ENCODE measurements around the gene SLC46A2. TPM values are rescaled to one million over a fixed set of nuclear protein-coding genes. Genes with fewer than 3 reads are reported as not detected.

The SLC46A2 gene
- total and polyA plus RNA-seq, 8 donors, result 0.26 to 13.0 (median 1.1) TPM

DNA sequence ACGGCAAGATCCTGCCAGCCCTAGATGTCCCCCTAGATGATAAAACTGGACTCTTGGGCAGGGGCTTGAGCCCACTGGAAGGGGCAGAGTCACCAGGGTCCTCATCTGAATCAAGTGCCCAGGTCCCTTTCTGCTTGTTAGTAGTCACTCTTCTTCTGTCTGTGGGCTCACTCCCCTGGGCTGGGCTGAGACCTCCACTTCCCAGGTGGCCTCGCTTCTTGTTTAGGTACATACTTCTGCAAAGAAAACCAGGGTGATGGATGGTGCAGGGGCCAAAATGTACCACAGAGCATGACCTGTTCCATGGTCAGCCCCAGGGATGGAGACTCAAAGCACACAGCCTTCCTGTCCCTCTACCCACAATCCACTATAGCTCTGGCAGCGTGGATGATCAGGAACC lies 845 bp upstream of the SLC46A2 start:
- no peaks in the 10 kb centered on the region for H3K36me3 ChIP-seq
- ATAC-seq (no peak), DNase-seq (no peak)
- no peak overlapping the region for H3K27ac ChIP-seq
- peaks cover 8 to 55% of the 10 kb centered on the region in 2 donors for H3K4me1 ChIP-seq
- TF ChIP-seq CTCF (IDR thresholded peaks at IDR 0.05), result no peak
- H3K9me3 ChIP-seq, result no peaks in the 10 kb centered on the region
- H3K27me3 ChIP-seq, result peaks cover 0 to 36% of the 10 kb centered on the region in 2 donors
- intact Hi-C loops (cut with DNase I), result no loop called here
- H3K4me3 ChIP-seq, result no peak overlapping the region

DNA sequence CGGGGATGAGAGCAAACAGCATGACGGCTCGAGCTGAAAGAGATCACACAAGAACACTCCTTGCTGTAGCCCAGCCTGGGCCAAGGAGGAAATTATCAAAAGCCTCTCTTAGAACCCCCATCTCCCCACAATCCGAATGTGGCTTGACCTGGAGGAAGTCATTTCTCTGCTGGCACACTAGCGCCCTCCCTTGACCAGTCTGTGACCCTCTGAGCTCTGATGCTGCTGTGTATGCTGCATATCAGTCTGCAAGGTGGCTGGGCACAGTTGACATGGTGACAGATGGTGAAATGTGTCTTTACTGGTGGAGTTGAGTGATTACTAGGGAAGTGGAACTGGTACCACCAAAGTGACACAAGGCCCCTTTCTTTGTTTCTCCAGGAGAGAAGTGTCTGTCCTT lies 3.3 kb downstream of the SLC46A2 start:
- peaks cover 0 to 32% of the 10 kb centered on the region in 2 donors for H3K27me3 ChIP-seq
- no peaks in the 10 kb centered on the region for H3K36me3 ChIP-seq
- no peak overlapping the region for H3K27ac ChIP-seq
- no peaks in the 10 kb centered on the region for H3K9me3 ChIP-seq
- peak in 1 of 2 donors; percentile 10 for TF ChIP-seq CTCF (IDR thresholded peaks at IDR 0.05)
- peaks cover 3 to 26% of the 10 kb centered on the region in 2 donors for H3K4me1 ChIP-seq
- ATAC-seq (peak; percentile 49), DNase-seq (no peak)
- no peak overlapping the region for H3K4me3 ChIP-seq
- intact Hi-C loops (cut with DNase I), result no loop called here

DNA sequence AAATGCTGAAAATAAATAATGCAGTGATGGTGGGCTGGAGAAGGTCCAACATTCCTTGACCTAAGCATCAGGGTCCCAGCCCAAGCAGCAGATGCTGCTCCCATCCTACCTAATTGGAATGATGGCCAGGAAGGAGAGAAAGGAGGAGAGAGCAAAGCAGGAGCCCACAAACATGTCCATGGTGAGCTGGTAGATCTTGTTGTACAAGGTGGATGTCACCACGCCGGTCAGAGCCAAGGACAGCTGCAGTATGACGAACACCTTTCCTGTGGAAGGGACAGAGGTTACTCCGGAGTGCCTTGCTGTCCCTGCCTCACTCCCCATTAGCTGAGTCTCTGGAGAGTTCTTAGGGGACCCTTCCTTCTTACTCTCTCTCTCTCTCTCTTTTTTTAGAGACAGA lies 4.3 kb downstream of the SLC46A2 start:
- Histone ChIP-seq H3K27ac (no peak overlapping the region), H3K9me3 (no peaks in the 10 kb centered on the region), H3K36me3 (peaks cover 0 to 2% of the 10 kb centered on the region in 2 donors), H3K4me1 (peaks cover 3 to 22% of the 10 kb centered on the region in 2 donors), H3K4me3 (no peak overlapping the region), H3K27me3 (peaks cover 0 to 22% of the 10 kb centered on the region in 2 donors)
- intact Hi-C loops (cut with DNase I), result no loop called here
- DNase-seq (no peak), ATAC-seq (no peak)
- TF ChIP-seq CTCF (IDR thresholded peaks at IDR 0.05), result no peak

- Histone ChIP-seq H3K9me3 (no peaks in the 10 kb centered on the region), H3K27ac (no peak overlapping the region), H3K27me3 (peaks cover 0 to 12% of the 10 kb centered on the region in 2 donors), H3K36me3 (peaks cover 0 to 12% of the 10 kb centered on the region in 2 donors), H3K4me1 (peaks cover under 1 to 12% of the 10 kb centered on the region in 2 donors), H3K4me3 (no peak overlapping the region)
- intact Hi-C loops (cut with DNase I), result no loop called here
- ATAC-seq (no peak), DNase-seq (no peak)
- no peak for TF ChIP-seq CTCF (IDR thresholded peaks at IDR 0.05)
Observed at GRCh38 chr9:112885324-112885723, 5.4 kb downstream of the SLC46A2 start.

- no peak for DNase-seq
- TF ChIP-seq CTCF (IDR thresholded peaks at IDR 0.05), result no peak
- Histone ChIP-seq H3K4me1 (peaks cover 0 to 6% of the 10 kb centered on the region in 2 donors), H3K27me3 (peaks cover 0 to 6% of the 10 kb centered on the region in 2 donors), H3K36me3 (peaks cover 0 to 15% of the 10 kb centered on the region in 2 donors), H3K9me3 (no peaks in the 10 kb centered on the region), H3K4me3 (no peak overlapping the region), H3K27ac (no peak overlapping the region)
- no peak for ATAC-seq
- intact Hi-C loops (cut with DNase I), result no loop called here
Observed at GRCh38 chr9:112884721-112885120, 6.0 kb downstream of the SLC46A2 start.

Measured in left lung (tissue), 10 donors.